Dedifferentiated amniotic fluid mesenchymal stem cell (primary cell): ENCODE results near the gene MRPL34.

Experiments
- DNase-seq: peaks from one replicate; pipeline ENCODE4 v3.0.0-alpha.2; 2016; ENCODE audit errors: extremely low spot score

The MRPL34 gene

DNA sequence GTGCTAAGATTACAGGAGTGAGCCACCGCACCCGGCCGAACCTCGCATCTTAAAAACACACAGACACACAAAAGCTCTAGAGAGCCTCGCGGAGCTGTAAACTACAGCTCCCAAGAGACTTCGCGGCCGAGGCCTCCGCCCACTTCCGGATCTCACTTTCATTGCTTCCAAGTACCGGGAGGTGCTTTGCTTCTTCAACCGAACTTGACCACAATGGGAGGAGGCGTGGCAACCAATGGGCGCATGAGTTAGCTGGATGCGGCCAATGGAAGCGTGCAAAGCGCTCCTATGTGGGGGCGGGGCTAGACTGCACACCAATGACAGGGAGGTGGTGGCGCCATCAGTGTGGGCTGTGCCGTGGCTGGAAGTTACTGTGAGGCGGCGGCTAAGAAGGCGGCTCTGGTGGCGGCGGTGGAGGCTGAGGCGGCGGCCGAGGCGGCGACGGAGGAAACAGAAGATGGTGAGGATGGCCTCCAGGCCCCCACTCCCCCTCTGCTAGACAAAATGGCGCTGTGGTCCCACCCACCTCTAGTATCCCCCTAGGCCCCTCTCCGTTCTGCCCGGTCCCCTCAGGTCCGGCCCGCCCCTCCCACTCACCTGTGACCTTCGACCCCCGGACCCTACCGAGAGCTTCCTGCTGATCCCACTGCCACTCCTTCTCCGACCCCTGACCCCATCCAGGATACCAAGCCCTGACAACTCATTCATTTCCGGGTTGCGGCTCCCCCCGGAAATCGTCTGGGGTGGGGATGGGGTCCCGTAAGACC lies 3.7 kb downstream of the MRPL34 start, which contains the start of gene DDA1:
Gene DDA1 (plus strand): TSS at position 366 of the 767 bp plus-strand sequence. CDS start 92 bp downstream, at position 458.
- DNase-seq: peak; percentile 100

DNA sequence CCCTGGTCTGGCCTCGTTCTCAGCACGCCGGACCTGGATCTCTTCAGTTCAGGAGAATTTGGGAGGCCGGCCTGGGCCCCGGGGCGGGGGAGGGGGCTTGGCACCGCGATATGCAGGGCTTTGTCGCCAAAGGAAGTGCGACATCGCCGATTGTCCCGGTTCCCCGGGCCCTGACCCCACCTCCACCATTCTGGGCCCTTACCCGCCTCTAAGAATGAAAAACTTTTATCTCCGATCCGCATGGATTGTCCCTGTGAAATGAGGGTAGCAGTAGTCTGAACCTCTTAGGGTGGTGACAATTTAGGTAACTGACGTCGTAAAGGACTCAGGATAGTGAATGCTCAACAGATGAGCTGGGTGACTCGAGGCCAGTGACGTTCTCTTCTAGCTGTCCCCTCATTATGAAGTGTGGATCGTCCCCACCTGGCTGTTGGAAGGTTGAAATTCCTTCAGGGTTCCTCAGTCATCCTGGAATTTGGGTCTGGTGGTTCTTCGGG lies 4.3 kb downstream of the MRPL34 start:
- no peak for DNase-seq

DNA sequence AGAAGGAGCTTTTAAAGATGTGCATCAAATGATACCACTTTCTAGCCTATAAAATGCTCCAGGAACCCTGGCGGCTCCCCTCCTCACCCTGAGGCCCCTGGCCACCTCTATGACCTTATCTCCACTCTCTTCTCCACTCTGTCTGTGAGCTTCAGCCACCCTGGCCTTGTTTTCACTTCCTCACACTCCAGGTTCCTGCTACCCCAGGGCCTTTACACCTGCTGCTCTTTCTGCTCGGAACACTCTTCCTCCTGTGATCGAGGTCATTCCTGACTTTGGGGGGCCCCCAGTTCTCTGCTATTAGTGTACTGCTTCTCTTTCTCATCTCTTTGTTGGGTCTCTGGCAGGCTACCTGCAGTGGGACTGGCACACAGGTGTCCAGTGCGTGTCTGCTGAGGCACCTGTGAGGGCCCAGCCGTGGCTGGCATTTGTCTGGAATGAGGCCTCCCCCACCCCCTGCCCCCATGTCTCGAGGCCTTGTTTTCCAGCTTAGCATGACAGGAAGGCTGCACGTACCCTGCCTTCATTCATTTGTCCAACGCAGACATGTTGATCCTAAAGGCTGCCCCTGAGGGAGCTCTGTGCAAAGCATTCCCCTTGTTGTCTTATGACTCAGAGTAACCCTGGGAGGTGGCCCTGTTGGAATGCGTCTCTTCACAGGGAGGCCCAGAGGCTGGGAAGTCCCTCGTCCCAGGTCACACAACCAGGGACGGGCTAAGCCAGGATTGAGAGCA lies 6.0 kb downstream of the MRPL34 start:
- no peak for DNase-seq

DNA sequence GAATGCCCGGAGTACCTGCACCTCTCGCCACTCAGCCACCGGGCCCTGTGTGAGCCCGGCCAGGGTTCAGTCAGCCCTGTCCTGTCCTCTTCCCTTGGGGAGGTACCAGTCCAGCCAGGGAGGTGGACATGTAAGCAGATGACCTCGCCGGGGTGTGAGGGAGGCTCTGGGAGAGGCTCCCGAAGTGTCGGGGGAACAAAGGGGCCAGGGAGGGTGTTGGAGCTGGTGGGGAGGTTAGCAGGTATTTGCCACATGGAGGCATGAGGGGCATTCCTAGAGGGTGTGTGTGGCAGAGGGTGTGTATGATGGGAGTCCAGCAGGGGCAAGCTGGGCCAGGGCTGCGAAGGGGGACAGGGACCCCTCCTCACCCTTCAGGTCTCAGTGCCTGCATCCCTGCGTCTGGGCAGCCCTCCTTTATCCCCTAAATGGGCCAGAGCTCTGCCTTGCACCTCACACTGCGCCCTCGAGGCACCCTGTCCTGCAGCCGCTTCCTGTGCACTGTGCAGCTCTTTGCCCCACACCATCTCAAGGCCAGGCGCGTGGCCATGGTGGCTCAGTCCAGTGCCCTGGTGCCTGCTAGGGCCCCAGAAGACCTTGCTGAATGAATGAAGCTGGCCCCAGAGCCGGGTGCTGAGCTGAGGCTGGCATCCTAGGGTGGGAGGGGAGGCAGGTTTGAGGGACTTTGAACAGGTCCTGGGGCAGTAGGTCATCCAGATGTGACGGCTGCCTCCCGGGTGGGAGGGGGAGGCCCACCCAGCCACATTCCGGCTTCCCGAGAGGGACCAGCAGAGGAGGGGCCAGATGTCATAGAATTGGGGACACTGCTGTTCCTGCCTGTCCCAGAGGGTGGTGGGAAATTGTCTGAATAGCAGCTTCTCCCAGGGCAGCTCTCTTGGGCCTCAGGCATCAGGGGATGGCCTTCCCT lies 6.8 kb downstream of the MRPL34 start:
- no peak for DNase-seq

DNA sequence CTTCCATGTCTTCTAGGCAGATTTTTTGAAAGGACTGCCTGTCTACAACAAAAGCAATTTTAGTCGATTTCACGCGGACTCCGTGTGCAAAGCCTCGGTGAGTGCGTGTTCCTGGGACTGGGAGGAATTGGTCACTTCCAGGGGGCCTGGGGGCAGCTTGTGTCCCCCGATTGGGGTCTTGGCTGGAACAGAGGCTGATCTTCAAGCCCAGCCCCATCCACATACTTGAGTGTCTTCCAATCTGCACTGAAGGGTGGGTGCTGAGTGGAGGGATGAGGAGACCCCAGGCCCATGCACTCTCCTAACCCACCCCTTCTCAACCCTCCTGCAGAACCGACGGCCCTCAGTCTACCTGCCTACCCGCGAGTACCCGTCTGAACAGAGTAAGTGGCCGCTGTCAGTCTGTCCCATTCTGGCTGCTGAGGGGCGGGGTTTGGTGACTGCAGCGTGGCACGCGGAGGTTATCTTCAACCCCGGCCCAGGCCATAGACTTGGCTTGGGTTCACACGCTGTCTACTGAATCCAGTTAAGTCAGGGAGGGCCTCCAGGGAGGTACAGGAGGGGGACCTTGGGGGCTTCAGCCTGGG lies 8.4 kb downstream of the MRPL34 start:
- DNase-seq: no peak

DNA sequence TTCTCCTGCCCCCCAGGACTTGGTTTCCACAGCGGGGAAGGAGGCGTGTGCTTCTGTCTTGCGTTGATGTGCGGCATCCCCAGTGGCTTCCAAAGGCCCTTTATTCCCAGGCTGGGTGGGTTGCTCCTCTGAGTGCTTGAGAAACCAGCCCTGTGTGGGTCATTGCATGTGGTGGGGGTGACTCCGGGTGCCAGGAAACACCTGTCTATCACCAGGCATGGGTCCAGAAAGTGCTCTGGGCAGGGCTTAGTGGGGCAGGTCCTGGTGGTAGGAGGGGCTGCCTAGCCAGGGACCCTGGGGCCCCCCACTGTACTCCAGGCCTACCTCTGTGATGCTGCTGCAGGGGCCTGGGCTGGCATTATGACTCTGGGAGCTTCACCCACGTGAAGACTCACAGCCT lies 13.3 kb downstream of the MRPL34 start:
- DNase-seq: no peak

DNA sequence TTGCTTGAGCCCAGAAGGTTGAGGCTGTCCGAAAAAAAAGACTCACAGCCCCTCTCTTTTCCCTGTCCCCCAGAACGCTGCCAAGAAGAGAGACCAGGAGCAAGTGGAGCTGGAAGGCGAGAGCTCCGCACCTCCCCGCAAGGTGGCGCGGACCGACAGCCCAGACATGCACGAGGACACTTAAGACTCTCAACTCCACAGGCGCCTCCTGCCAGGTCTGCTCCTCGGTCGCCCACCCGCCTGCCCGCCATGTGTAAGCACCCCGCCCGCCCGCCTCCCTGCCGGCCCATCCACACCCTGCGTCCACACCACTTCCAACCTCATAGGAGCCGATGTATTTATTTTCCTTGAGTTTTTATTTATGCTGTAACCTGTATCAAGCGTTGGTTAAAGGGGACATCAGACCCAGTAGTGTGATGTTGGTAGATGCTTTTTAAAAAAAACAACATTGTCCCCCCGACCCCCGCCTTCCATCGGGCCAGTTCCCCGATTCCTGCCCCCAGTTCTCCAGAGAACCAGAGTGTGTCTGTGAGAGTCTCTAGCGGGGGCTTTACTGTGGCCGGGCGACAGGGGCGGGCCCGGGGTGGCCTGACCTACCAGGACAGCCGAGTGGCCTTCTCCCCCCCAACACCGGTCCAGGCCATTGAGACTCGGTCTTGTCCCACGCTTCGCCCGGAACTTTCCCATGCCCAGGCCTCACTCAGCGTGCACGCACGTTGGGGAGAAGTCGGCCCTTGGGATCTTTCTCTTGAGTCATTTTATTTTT lies 14.0 kb downstream of the MRPL34 start:
- DNase-seq: no peak

DNA sequence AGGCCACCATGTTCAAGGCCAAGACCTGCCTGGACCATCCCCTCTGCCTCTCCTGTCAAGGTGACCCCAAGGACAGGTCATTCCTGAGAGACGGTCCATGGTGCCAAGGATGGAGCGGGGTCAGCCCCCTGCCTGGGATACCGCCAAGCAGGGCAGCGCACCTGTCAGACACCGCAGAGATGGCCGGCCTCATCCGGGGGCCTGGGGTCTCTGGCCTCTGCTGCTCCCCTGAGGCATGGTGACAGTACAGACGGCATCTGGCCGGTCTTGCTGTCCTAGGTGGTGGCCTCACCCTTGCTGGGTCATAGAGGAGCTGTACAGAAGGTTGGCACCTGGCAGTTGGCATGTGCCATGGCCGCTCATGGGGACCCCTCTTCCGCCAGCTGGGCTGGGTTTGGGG lies 14.8 kb downstream of the MRPL34 start:
- no peak for DNase-seq

DNA sequence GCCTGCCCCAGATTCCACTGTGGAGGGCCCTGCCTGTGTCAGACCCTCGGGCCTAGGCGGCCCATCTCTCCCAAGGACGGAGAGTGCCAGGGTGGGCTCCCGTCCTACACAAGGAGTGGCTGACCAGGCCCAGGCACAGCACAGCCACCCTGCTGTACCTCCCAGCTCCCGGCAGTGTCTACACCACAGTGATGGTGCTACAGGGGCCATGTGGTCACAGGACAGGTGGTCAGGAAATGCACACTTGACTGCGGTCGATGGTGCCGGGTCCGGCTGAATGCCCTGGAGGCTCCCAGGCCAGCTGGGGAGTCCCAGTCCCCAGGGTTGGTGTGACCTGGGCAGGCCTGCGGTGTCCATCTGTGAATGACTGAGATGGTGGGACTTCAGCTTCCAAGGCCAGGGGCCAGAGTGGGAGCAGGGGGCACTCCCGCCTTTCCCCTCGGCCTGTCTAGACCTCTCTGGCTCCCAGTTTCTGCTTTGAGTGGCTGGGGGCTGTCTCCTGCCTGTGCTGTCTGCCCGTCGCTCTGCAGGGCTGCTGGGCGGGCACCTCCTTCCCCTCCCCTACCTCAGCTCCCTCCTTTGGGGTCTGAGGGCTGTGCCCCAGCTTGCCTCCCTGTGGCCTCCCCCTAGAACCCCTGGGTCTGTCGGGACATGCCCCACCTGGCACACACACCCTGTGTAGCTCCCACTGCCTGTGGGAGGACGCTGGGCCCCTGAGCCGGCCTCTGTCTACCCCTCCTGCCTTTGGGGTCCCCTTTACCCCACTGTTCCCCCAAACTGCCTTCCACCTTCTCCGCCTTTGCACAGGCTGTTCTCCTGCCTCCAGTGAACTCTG lies 16.2 kb downstream of the MRPL34 start:
- no peak for DNase-seq

DNA sequence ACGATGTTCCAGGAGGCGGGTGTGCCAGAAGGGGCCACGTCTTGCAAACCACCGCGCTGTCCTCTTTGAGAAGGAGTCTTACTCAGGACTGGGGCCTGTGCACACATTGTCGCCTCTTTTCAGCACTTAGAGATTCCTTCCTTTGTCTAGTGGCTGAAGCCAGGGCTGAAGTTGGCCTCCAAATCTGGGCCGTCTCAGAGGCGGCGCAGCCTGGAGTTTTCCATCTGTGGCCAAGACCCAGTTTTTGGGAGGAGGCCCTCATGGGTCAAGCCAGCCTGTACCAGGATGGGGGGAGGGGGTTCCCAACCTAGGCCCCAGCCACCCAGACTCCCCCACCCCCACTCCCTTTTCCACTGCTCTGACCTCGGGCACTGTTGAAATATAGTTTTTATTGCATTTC lies 17.2 kb downstream of the MRPL34 start:
- no peak for DNase-seq

DNA sequence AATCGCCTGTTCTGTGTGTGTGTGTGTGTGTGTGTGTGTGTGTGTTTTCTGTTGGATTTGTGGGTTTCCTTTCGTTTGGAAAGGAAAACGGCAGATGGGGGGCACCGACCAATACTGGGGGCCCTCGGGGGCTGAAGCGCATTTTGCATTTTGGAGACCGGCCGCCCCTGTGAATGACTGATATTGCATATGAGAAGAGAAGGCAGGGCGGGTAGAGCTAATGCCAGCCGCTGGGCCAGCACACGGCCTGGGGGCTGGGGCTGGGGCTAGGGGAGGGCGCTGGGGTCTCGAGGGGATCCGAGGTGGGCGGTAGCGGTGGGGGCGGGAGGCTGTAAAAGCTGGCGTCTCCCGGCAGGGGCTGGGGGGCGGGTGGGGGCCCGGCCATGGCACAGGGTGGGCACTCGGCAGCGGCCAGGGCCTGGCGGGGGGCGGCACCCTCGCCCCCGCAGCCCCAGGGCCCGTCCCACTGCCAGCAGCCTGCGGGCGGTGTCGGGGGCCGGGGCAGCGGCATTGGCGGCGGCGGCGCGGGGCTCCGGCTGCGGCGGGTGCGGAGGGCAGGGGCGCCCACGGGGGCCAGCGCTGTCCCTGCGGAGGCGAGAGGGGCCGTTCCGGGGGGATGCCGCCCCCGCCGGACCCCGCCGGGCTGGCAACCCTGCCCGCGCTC lies 17.8 kb downstream of the MRPL34 start:
- no peak for DNase-seq

DNA sequence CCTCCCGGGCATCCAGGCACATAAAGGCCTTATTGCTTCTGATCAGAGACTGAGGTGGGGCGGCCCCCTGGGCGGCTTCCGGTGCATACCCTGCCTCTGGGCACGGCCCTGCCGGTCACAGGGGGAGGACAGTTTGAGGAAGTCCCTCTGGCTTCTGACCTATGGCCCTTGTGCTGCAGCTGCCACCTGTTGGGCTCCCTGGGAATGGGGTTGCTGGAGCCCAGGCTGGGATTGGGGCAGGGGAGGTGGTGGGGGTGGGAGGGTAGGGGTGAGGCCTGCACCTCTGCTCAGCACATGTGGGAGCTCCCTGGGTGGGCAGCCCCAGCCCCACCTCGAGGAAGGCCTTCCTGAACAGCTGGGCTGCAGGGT lies 18.3 kb downstream of the MRPL34 start:
- no peak for DNase-seq

DNA sequence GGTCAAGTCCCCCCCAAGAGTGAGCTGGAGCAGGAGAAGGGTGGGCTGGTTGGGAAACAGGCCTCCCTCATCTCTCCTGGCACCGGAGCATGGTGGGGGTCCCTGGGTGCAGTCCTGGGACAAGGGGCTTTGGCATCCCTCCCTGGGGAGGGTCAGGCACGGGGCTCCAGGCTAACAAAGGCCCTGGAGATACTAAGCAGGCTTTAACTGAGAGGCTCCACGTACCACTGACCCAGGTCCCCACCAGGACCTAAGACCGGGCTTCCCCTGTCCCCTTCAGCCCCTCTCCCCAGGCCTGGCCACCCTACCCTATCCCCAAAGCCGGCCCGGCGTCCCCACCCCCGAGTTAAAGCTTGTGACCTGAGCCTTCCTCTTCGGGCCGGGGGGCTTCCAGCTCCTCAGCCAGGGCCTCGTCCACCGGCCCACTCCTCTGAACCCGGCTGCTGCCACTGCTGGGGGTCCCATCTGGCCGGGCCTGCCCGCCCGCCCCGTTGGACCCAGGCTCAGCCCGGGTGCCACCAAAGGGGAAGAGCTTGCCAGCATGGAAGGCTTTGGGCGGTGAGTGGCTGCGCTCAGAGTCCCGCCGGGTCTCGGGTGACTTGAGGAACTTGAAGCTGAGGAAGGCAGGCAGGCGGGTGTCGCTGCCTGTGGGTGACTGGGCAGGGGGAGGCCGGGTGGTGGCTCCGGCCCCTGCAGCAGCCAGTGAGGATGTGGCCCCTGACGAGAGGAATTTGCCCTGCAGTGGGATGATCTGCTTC lies 18.9 kb downstream of the MRPL34 start:
- DNase-seq: no peak

DNA sequence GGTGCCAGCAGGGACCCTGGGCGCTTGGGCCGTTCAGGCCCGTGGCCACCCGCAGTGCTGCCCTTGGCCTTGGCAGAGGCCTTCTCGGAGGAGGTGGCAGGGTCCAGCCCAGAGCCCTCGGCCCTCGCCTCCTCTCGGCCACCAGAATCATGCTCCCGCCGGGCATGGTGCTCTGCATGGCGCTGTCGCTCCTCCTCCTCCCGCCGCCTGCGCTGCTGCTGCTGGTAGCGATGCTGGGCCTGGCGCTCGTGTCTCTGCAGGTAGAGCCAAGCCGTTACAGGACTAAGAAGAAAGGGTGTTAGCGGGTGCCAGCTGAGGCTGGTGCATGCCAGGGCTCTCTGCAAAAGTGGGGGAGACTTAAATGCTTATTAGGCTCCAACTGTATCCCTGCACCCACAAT lies 19.5 kb downstream of the MRPL34 start:
- DNase-seq: no peak

DNA sequence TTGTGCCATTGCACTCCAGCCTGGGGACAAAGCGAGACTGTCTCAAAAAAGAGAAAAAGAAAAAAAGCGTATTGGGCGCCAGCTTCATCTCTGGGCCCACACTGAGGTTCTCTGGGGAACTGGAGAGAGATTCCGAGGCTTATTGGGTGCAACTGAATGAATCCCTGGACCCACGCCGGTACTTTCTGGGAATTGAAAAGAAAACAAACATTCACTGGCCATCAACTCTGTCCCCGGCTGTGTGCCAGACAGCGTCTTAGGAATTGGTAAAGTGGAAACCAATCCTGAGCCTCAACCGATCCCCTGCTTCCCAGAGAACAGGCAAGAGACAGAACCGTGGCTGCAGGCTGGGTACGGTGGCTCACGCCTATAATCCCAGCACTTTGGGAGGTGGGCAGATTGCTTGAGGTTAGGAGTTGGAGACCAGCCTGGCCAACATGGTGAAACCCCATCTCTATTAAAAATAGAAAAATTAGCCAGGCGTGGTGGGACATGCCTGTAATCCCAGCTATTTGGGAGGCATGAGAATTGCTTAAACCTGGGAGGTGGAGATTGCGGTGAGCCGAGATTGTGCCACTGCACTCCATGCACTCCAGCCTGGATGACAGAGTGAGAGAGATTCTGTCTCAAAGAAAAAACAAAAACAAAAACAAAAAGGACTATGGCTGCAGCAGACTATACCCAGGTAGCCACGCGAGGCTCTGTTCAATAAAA lies 20.4 kb downstream of the MRPL34 start:
- DNase-seq: no peak

DNA sequence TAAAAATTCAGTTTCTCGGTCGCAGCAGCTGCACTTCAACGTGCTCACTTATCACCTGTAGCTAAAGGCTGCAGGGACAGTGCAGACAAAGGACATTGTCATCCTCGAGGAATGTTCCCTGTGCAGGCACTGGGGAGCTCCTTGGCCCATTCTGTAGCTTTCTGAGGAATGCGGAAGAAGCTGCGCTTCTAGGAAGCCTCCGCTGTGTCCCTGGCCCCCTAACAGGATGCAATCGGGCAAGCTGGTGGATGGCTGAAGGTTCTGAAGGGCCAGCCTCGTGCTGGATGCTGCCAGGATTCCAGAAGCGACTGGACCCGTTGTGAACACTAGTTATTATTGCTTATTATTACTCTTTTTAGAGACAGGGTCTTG lies 20.9 kb downstream of the MRPL34 start:
- no peak for DNase-seq

DNA sequence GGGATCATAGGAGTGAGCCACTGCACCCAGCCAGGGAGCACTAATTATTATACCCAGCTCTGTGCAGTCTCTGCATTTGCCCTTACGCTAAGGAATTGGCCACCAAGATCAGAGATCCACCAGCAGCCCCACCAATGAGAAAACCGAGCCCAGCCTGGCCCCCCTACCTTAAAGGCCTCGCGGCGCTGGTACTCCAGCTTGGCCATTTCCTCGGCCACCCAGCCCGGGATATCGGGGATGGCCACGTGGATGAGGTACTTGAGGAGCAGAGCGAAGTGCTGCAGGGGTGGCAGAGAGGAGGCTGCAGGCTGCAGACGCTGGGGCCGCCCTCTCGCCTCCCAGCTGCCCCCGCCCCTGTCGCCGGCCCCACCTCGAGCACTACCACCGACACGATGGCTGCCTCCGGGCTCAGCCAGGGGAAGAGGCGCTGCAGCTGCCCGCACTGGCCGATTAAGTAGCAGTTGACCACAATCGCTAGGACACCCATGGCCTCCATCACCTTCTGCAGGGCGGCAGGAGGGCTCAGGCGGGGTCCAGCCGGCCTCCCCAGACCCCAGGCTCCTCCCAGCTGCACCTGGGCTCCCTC lies 21.5 kb downstream of the MRPL34 start:
- no peak for DNase-seq
